VCaP (cell line): ENCODE data around the gene CCL4L2.
"Not testable (repeated sequence)": the region's sequence is repeated elsewhere in the genome, so short reads cannot be mapped to it uniquely, and the experiment has no call there.

ENCODE experiments used
- H3K27ac ChIP-seq: fragments of 450-650 bp; 2 replicates; pipeline ENCODE4 v1.5.1; 2017
- TF ChIP-seq, protein P1 (sequence below): fragments of 450-650 bp; conservative IDR thresholded peaks from 2 replicates; pipeline ENCODE4 v1.5.1; 2017; ENCODE audit warnings: mild to moderate bottlenecking, moderate library complexity

CCL4L2 gene

DNA sequence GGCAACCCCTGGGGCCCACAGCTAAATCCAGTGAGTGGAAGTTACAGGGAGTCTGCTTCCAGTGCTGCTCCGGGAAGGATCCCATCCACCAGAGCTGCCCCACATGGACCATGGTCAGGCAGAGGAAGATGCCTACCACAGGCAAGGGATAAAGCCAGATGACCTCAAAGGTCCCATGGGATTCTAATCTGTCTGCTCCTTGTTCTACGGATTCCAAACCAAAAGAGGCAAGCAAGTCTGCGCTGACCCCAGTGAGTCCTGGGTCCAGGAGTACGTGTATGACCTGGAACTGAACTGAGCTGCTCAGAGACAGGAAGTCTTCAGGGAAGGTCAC is 1.4 kb downstream of the CCL4L2 start:
- TF ChIP-seq, protein P1, sequence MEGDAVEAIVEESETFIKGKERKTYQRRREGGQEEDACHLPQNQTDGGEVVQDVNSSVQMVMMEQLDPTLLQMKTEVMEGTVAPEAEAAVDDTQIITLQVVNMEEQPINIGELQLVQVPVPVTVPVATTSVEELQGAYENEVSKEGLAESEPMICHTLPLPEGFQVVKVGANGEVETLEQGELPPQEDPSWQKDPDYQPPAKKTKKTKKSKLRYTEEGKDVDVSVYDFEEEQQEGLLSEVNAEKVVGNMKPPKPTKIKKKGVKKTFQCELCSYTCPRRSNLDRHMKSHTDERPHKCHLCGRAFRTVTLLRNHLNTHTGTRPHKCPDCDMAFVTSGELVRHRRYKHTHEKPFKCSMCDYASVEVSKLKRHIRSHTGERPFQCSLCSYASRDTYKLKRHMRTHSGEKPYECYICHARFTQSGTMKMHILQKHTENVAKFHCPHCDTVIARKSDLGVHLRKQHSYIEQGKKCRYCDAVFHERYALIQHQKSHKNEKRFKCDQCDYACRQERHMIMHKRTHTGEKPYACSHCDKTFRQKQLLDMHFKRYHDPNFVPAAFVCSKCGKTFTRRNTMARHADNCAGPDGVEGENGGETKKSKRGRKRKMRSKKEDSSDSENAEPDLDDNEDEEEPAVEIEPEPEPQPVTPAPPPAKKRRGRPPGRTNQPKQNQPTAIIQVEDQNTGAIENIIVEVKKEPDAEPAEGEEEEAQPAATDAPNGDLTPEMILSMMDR, result no peak
- no peak overlapping the region for H3K27ac ChIP-seq

DNA sequence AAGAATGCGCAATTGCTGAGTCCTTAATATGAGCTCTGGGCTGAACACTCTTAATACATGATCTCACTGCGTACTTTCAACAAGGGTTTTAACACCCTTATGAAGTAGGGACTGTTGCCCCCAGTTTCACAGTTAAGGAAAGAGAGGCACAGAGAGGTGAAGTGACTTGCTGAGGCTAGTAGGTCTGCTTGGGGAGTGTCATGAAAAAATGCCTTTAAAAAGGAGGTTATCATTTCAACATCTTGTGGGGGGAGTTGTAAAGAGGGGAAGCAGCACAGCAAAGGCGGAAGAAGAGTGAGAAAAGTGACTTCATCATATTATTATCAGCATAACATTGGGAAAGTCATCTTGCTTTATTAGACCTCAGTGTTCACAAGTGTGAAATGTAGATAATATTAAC is 2.1 kb downstream of the CCL4L2 start:
- TF ChIP-seq, protein P1, result no peak
- no peak overlapping the region for H3K27ac ChIP-seq

DNA sequence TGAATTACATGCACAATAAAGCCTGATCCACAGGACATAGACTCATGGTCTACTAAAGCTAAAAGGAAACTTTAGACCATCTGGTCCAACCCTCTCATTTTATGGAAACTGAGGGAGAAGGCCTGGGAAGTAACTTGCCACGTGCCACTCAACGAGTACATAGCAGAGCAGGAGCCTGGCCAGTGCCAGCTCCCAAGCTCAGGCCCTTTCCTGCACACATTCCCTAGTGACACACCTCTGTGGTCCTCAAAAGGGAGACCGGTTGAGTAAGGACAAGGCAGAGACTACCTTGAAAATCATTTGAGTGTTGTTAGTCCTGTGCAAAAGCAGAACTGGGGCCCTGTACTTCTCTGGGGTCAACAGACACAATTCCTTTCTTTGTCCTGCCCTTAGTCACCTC is 2.8 kb downstream of the CCL4L2 start:
- no peak overlapping the region for H3K27ac ChIP-seq
- TF ChIP-seq, protein P1, result no peak

DNA sequence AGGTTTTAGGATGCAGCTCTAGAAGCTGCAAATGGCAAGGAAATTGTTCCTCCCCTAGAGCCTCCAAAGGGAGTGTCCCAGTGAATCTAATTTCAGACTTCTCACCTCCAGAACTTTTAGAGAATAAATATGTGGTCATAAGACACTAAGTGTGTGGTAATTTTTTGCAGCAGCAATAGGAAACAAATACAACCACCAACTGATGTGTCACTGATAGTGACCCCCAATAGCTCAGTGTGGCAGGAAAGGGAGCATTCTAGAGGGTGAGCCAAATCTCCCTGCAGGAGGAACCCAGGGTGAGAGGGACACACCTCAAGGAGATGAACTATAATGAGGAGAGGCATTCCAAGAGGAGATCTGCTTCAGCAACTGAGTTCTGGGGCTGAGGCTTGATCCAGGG is 4.1 kb downstream of the CCL4L2 start:
- TF ChIP-seq, protein P1, result no peak
- H3K27ac ChIP-seq, result no peak overlapping the region

DNA sequence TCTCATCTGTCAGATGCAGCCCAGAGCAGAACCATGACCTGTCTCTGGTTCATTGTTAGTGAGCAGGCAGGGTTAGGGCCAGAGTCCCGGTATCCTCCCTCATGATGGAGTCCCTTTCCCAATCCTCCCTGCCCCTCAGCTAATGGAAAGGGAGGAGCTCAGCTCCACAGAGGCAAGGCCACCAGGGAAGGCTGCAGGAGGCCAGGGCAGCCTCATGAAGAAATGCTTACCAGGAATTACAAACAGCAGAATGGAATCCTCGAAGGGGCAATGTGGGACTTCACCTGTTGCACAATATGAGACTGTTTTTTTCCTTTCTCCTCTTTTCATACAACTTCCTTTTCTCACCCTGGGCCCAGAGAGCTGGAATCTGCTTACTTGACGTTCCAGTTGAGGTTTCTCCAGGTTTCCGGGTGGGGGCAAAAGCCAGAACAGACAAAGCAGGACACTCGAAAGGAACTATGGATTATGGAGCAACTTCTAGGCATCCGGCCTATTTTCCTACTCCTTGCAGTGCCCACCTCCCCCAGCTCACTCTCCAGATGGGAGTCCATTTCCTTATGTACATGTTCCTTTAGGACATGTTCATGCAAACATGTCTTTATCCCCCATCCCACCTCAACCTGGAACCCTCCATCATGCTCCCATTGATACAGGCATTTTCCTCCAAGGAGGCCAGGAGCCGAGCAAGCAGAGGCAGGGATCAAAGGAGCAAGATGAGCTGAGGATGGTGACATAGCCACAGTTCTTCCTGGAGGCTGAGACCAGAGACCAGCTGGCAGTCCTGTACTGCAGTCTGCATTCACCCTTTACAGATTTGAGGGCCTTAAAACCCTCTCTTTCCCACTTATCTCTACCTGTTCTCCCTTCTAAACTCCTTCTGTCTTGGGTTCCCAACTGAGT is 4.8 kb downstream of the CCL4L2 start:
- not testable (repeated sequence) for H3K27ac ChIP-seq

DNA sequence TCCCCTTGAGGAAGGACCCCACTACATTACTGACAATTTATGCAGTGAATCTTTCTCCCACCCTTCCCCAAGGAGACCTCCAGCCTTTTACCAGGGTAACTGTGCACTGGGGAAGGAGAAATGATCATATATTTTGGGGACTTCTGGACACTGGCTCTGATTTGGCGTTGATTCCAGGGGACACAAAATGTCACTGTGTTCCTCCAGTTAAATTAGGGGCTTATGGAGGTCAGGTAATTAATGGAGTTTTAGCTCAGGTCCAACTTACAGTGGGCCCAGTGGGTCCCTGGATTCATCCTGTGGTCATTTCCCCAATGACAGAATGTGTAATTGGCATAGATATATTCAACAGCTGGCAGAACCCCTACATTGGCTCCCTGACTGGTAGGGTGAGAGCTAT is 8.7 kb downstream of the CCL4L2 start:
- H3K27ac ChIP-seq, result not testable (repeated sequence)

DNA sequence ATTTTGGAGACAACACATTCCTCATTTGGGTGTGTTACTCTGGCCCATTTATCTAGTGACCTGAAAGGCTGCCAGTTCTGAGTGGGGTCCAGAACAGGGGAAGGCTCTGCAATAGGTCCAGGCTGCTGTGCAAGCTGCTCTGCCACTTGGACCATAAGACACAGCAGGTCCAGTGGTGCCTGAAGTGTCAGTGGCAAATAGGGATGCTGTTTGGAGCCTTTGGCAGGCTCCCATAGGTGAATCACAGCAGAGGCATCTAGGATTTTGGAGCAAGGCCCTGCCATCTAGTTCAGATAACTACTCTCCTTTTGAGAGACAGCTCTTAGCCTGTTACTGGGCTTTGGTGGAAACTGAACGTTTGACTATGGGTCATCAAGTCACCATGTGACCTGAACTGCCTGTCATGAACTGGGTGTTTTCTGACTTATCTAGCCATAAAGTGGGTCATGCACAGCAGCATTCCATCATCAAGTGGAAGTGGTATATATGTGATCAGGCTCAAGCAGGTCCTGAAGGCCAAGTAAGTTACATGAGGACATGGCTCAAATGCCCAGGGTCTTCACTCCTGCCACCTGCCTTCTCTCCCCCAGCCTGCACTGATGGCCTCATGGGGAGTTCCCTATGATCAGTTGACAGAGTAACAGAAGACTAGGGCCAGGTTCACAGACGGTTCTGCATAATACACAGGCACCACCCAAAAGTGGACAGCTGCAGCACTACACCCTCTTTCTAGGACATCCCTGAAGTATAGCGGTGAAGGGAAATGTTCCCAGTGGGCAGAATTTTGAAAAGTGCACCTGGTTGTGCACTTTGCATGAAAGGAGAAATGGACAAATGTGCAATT is 10.1 kb downstream of the CCL4L2 start:
- H3K27ac ChIP-seq, result not testable (repeated sequence)

DNA sequence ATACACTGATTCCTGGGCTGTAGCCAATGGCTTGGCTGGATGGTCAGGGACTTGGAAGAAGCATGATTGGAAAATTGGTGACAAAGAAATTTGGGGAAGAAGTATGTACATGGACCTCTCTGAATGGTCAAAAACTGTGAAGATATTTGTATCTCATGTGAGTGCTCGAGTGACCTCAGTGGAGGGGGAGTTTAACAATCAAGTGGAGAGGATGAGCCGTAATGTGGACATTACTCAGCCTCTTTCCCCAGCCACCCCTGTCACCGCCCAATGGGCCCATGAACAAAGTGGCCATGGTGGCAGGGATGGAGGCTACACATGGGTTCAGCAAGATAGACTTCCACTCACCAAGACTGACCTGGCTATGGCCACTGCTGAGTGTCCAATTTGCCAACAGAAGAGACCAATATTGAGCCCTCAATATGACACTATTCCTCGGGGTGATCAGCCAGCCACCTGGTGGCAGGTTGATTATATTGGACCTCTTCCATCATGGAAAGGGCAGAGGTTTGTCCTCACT is 10.8 kb downstream of the CCL4L2 start:
- not testable (repeated sequence) for H3K27ac ChIP-seq

DNA sequence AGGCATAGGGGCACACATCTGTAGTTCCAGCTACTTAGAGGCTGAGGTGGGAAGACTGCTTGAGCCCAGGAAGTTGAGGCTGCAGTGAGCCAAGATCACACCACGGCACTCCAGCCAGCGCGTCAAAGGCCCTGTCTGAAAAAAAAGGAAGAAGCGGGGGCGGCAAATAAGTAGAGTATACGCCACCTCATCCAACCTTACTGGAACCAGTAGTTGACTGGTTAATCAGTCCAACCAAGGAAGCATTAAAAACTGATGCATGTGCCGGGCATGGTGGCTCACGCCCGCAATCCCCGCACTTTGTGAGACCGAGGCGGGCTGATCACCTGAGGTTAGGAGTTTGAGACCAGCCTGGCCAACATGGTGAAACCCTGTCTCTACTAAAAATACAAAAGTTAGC is 12.1 kb downstream of the CCL4L2 start:
- not testable (repeated sequence) for H3K27ac ChIP-seq

DNA sequence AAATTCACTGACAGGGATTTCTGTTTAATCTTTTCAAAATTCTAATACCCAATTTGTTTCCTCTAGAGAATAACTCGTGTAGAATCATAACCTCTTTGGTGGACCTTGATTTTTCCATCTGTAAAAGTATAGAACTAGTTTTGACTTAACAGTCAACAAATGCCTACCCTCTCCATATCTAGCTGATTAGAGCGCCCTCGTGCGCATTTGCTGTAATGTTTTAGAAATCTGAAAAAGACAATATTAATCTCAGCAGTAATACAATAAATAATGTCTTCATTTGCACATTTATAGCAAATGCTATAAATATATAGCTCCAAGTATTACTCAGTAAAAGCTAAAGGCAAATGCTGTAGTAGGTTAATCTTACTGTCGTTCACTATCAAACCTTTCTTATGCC is 18.8 kb downstream of the CCL4L2 start:
- H3K27ac ChIP-seq, result not testable (repeated sequence)
- TF ChIP-seq, protein P1, result peak; percentile 9; the same call in 1 of the 2 replicates

DNA sequence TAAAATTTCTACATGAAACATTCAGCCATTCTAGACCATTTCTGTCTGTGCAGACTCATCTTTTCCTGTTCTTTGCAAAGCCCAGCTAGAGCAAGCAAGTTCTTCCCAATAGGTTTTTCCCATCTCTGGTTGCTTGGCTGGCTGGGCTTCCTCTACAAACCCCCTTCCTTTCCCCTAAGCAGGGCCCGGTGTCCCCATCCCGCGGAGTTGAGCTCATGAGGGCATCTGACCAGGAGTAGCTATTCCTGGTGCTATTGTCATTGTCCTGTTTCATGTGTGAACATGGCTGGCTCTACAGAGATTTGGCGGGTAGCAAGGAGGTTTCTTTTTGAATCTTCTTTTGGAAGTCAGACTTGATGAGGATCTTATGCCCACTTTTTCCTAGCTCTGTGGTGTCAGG is 31.2 kb downstream of the CCL4L2 start:
- H3K27ac ChIP-seq, result not testable (repeated sequence)
